IPS-15b (cell line): ENCODE measurements around the gene BTF3L4.
"Not testable (repeated sequence)": the region's sequence is repeated elsewhere in the genome, so short reads cannot be mapped to it uniquely, and the experiment has no call there.

Source experiments
- H3K27me3 ChIP-seq: one replicate; pipeline ENCODE4 v1.6.1; 2013; ENCODE audit warnings: low read length; ENCODE audit not compliant: control insufficient read depth, insufficient read depth
- H3K36me3 ChIP-seq: one replicate; pipeline ENCODE4 v1.6.1; 2013; ENCODE audit warnings: low read length; ENCODE audit not compliant: control insufficient read depth, insufficient read depth
- H3K4me1 ChIP-seq: one replicate; pipeline ENCODE4 v1.6.1; 2013; ENCODE audit warnings: mild to moderate bottlenecking, low read length; ENCODE audit not compliant: control insufficient read depth, insufficient read depth
- H3K4me3 ChIP-seq: one replicate; pipeline ENCODE4 v1.5.1; 2013; ENCODE audit warnings: low read depth, low read length
- H3K9ac ChIP-seq: one replicate; pipeline ENCODE4 v1.6.1; 2013; ENCODE audit warnings: low read depth, mild to moderate bottlenecking, low read length
- H3K9me3 ChIP-seq: one replicate; pipeline ENCODE4 v1.6.1; 2013; ENCODE audit warnings: mild to moderate bottlenecking, low read length; ENCODE audit not compliant: control insufficient read depth, insufficient read depth

BTF3L4 gene

GRCh38 chr1:52034050-52034384 lies 22.1 kb upstream of the BTF3L4 start:
- H3K36me3 ChIP-seq, result no peaks in the 10 kb centered on the region
- no peak overlapping the region for H3K9ac ChIP-seq

GRCh38 chr1:52037402-52037814 lies 18.7 kb upstream of the BTF3L4 start:
- Histone ChIP-seq H3K4me1 (no peaks in the 10 kb centered on the region), H3K9ac (no peak overlapping the region), H3K36me3 (peaks cover 2% of the 10 kb centered on the region), H3K27me3 (no peaks in the 10 kb centered on the region), H3K9me3 (no peaks in the 10 kb centered on the region), H3K4me3 (no peak overlapping the region)

More at GRCh38 chr1:52034050-52034384, 22.1 kb upstream of the BTF3L4 start:
- no peaks in the 10 kb centered on the region for H3K9me3 ChIP-seq
- H3K4me1 ChIP-seq, result no peaks in the 10 kb centered on the region
- peak overlapping the region; percentile 98 for H3K4me3 ChIP-seq
- no peaks in the 10 kb centered on the region for H3K27me3 ChIP-seq

- Histone ChIP-seq H3K9me3 (no peaks in the 10 kb centered on the region), H3K4me3 (no peak overlapping the region), H3K36me3 (peaks cover 2% of the 10 kb centered on the region), H3K4me1 (no peaks in the 10 kb centered on the region), H3K27me3 (no peaks in the 10 kb centered on the region), H3K9ac (no peak overlapping the region)
Measured at GRCh38 chr1:52037909-52038308, 18.2 kb upstream of the BTF3L4 start.

GRCh38 chr1:52041551-52042185 lies 14.4 kb upstream of the BTF3L4 start:
- Histone ChIP-seq H3K4me1 (no peaks in the 10 kb centered on the region), H3K4me3 (no peak overlapping the region), H3K9me3 (no peaks in the 10 kb centered on the region), H3K9ac (no peak overlapping the region), H3K27me3 (no peaks in the 10 kb centered on the region), H3K36me3 (peaks cover 2% of the 10 kb centered on the region)

GRCh38 chr1:52045236-52045635 lies 10.9 kb upstream of the BTF3L4 start:
- no peaks in the 10 kb centered on the region for H3K4me1 ChIP-seq
- peaks cover under 1% of the 10 kb centered on the region for H3K36me3 ChIP-seq
- no peaks in the 10 kb centered on the region for H3K27me3 ChIP-seq
- no peak overlapping the region for H3K4me3 ChIP-seq
- no peak overlapping the region for H3K9ac ChIP-seq
- H3K9me3 ChIP-seq, result no peaks in the 10 kb centered on the region

GRCh38 chr1:52045666-52046195 lies 10.4 kb upstream of the BTF3L4 start:
- H3K27me3 ChIP-seq, H3K9ac ChIP-seq, H3K4me3 ChIP-seq, H3K4me1 ChIP-seq, H3K9me3 ChIP-seq, H3K36me3 ChIP-seq: not testable (repeated sequence)

- not testable (repeated sequence) for H3K9ac ChIP-seq, H3K4me1 ChIP-seq, H3K9me3 ChIP-seq, H3K27me3 ChIP-seq, H3K4me3 ChIP-seq, H3K36me3 ChIP-seq
Measured at GRCh38 chr1:52049337-52049736, 6.8 kb upstream of the BTF3L4 start.

- Histone ChIP-seq H3K4me3 (peak overlapping the region; percentile 94), H3K4me1 (peaks cover 13% of the 10 kb centered on the region), H3K36me3 (no peaks in the 10 kb centered on the region), H3K9me3 (no peaks in the 10 kb centered on the region), H3K27me3 (no peaks in the 10 kb centered on the region), H3K9ac (peak overlapping the region; percentile 75)
Measured at GRCh38 chr1:52053862-52054261, 2.2 kb upstream of the BTF3L4 start.

- H3K36me3 ChIP-seq, result no peaks in the 10 kb centered on the region
Measured at GRCh38 chr1:52054496-52055065, 1.5 kb upstream of the BTF3L4 start.

GRCh38 chr1:52055066-52055865 lies 829 bp upstream of the BTF3L4 start, which contains the start of gene TXNDC12:
TXNDC12 (minus strand) TSS chr1:52055191; CDS start chr1:52055096, 95 bp downstream.
- Histone ChIP-seq H3K4me3 (peak within 1 kb of the TSS; percentile 94), H3K27me3 (no peaks in the 10 kb centered on the region), H3K36me3 (no peaks in the 10 kb centered on the region), H3K9ac (peak within 1 kb of the TSS; percentile 91), H3K4me1 (peaks cover 13% of the 10 kb centered on the region), H3K9me3 (no peaks in the 10 kb centered on the region)

More at GRCh38 chr1:52054496-52055065, 1.5 kb upstream of the BTF3L4 start:
- no peaks in the 10 kb centered on the region for H3K9me3 ChIP-seq
- no peaks in the 10 kb centered on the region for H3K27me3 ChIP-seq
- H3K4me3 ChIP-seq, result peak overlapping the region; percentile 94
- H3K4me1 ChIP-seq, result peaks cover 13% of the 10 kb centered on the region
- peak overlapping the region; percentile 75 for H3K9ac ChIP-seq

GRCh38 chr1:52055866-52056162 lies 281 bp upstream of the BTF3L4 start:
- Histone ChIP-seq H3K4me1 (peaks cover 13% of the 10 kb centered on the region), H3K36me3 (peaks cover 4% of the 10 kb centered on the region), H3K9me3 (no peaks in the 10 kb centered on the region), H3K27me3 (no peaks in the 10 kb centered on the region), H3K4me3 (peak overlapping the region; percentile 94), H3K9ac (peak overlapping the region; percentile 91)

GRCh38 chr1:52056937-52057231 lies 789 bp downstream of the BTF3L4 start:
- H3K9me3 ChIP-seq, result no peaks in the 10 kb centered on the region
- peak overlapping the region; percentile 94 for H3K4me3 ChIP-seq
- peaks cover 8% of the 10 kb centered on the region for H3K36me3 ChIP-seq
- H3K4me1 ChIP-seq, result peaks cover 13% of the 10 kb centered on the region
- H3K27me3 ChIP-seq, result no peaks in the 10 kb centered on the region
- peak overlapping the region; percentile 85 for H3K9ac ChIP-seq
